Measurements from ENCODE around the gene PCAT6.
A peak's percentile ranks its signal among the peaks of the same experiment; 100 is the strongest.
"Not testable (repeated sequence)": the region's sequence is repeated elsewhere in the genome, so short reads cannot be mapped to it uniquely, and the experiment has no call there.

PCAT6 gene

GRCh38 chr1:202807926-202808757 is 2.6 kb upstream of the PCAT6 start, which contains the start of gene KDM5B:
KDM5B (minus strand) TSS chr1:202808421; CDS start chr1:202808305, 116 bp downstream.
- DNase-seq: peak; percentile 72 to 74

- DNase-seq: no peak
Measured at GRCh38 chr1:202809597-202810159, 1.1 kb upstream of the PCAT6 start.

GRCh38 chr1:202810193-202810614 is 550 bp upstream of the PCAT6 start:
- no peak for DNase-seq

GRCh38 chr1:202811296-202812175 is 782 bp downstream of the PCAT6 start:
- peak; percentile 51 to 65 for DNase-seq

- DNase-seq: no peak
Measured at GRCh38 chr1:202812176-202813026, 1.6 kb downstream of the PCAT6 start.

GRCh38 chr1:202815120-202815519 is 4.4 kb downstream of the PCAT6 start:
- no peak for DNase-seq

- DNase-seq: no peak
Measured at GRCh38 chr1:202818819-202819218, 8.1 kb downstream of the PCAT6 start.

GRCh38 chr1:202821467-202821866 is 10.7 kb downstream of the PCAT6 start:
- DNase-seq: no peak

GRCh38 chr1:202825748-202826147 is 15.0 kb downstream of the PCAT6 start:
- no peak for DNase-seq

- DNase-seq: not testable (repeated sequence)
Measured at GRCh38 chr1:202829223-202829622, 18.5 kb downstream of the PCAT6 start.

GRCh38 chr1:202831906-202832305 is 21.2 kb downstream of the PCAT6 start:
- DNase-seq: no peak

GRCh38 chr1:202834771-202835547 is 24.2 kb downstream of the PCAT6 start:
- peak; percentile 26 to 48 for DNase-seq

GRCh38 chr1:202835548-202836072 is 24.9 kb downstream of the PCAT6 start:
- DNase-seq: peak; percentile 20 to 27

- DNase-seq: no peak
Measured at GRCh38 chr1:202836623-202837403, 26.1 kb downstream of the PCAT6 start.

GRCh38 chr1:202837746-202838262 is 27.1 kb downstream of the PCAT6 start:
- no peak for DNase-seq

- DNase-seq: no peak
Measured at GRCh38 chr1:202843081-202843480, 32.3 kb downstream of the PCAT6 start.

- DNase-seq: no peak
Measured at GRCh38 chr1:202844259-202844658, 33.5 kb downstream of the PCAT6 start.

- no peak for DNase-seq
Measured at GRCh38 chr1:202844935-202845334, 34.2 kb downstream of the PCAT6 start.

GRCh38 chr1:202848191-202848542 is 37.4 kb downstream of the PCAT6 start:
- no peak for DNase-seq
